ENCODE results near the gene TMEM214. TPM values are rescaled to one million over a fixed set of nuclear protein-coding genes. Genes with fewer than 3 reads are reported as not detected.

TMEM214 gene
- total RNA-seq, 6 donors from 2014 or later, result 42.5 to 176 (median 62.0) TPM

GRCh38 chr2:27040282-27040681 is 7.5 kb downstream of the TMEM214 start:
- Histone ChIP-seq H3K27ac (no peak overlapping the region), H3K27me3 (no peaks in the 10 kb centered on the region), H3K36me3 (peaks cover 44 to 73% (median 64%) of the 10 kb centered on the region in 4 donors), H3K4me1 (no peaks in the 10 kb centered on the region), H3K4me3 (no peak overlapping the region), H3K9me3 (no peaks in the 10 kb centered on the region)
- TF ChIP-seq CTCF (IDR thresholded peaks at IDR 0.05) (no peak), EP300 (IDR thresholded peaks at IDR 0.05) (no peak), POLR2AphosphoS5 (IDR thresholded peaks at IDR 0.05) (no peak)
- 84 to 97% methylated on average over 8 of the region's 8 CpGs for WGBS, 2 donors
- ATAC-seq (ENCODE audit: low FRiP score in 2 of 2) (no peak), DNase-seq (no peak)

- H3K27me3 ChIP-seq, result no peaks in the 10 kb centered on the region
- 67 to 80% methylated on average over 5 of the region's 5 CpGs for WGBS, 2 donors
- H3K4me1 ChIP-seq, result no peaks in the 10 kb centered on the region
- H3K9me3 ChIP-seq, result no peaks in the 10 kb centered on the region
- no peak overlapping the region for H3K27ac ChIP-seq
- H3K4me3 ChIP-seq, result no peak overlapping the region
- peaks cover 33 to 59% (median 50%) of the 10 kb centered on the region in 4 donors for H3K36me3 ChIP-seq
- no peak for TF ChIP-seq POLR2AphosphoS5 (IDR thresholded peaks at IDR 0.05)
- TF ChIP-seq EP300 (IDR thresholded peaks at IDR 0.05), result no peak
- no peak for TF ChIP-seq CTCF (IDR thresholded peaks at IDR 0.05)
- TF ChIP-seq POLR2A (IDR thresholded peaks at IDR 0.05), result no peak
- DNase-seq (no peak), ATAC-seq (ENCODE audit: low FRiP score in 2 of 2) (no peak)
These were observed 9.0 kb downstream of the TMEM214 start for GRCh38 chr2:27041752-27042151.

- WGBS, 2 donors, result 83 to 87% methylated on average over 10 of the region's 10 CpGs
- no peak for TF ChIP-seq EP300 (IDR thresholded peaks at IDR 0.05)
- TF ChIP-seq POLR2AphosphoS5 (IDR thresholded peaks at IDR 0.05), result no peak
- peak in 1 of 4 donors; percentile 6 for TF ChIP-seq POLR2A (IDR thresholded peaks at IDR 0.05)
- no peak for TF ChIP-seq CTCF (IDR thresholded peaks at IDR 0.05)
- Histone ChIP-seq H3K27me3 (no peaks in the 10 kb centered on the region), H3K27ac (no peak overlapping the region), H3K36me3 (peaks cover 30 to 54% (median 45%) of the 10 kb centered on the region in 4 donors), H3K4me3 (no peak overlapping the region), H3K4me1 (no peaks in the 10 kb centered on the region), H3K9me3 (no peaks in the 10 kb centered on the region)
- ATAC-seq (ENCODE audit: low FRiP score in 2 of 2) (no peak), DNase-seq (no peak)
These were observed 9.4 kb downstream of the TMEM214 start for GRCh38 chr2:27042159-27042661.

GRCh38 chr2:27042985-27043634 is 10.3 kb downstream of the TMEM214 start:
- WGBS, 2 donors, result 87 to 95% methylated on average over 7 of the region's 7 CpGs
- Histone ChIP-seq H3K9me3 (no peaks in the 10 kb centered on the region), H3K4me1 (no peaks in the 10 kb centered on the region), H3K27ac (no peak overlapping the region), H3K4me3 (no peak overlapping the region), H3K36me3 (peaks cover 22 to 45% (median 36%) of the 10 kb centered on the region in 4 donors), H3K27me3 (no peaks in the 10 kb centered on the region)
- ATAC-seq (ENCODE audit: low FRiP score in 2 of 2) (no peak), DNase-seq (no peak)
- TF ChIP-seq POLR2A (IDR thresholded peaks at IDR 0.05) (no peak), EP300 (IDR thresholded peaks at IDR 0.05) (no peak), CTCF (IDR thresholded peaks at IDR 0.05) (no peak)
